Stimulated activated CD8-positive, alpha-beta memory T cell treated with anti-CD3 and anti-CD28 coated beads, Interleukin-7, amount 100 ng/mL, for 24 hours (primary cell): ENCODE data around the gene LSM4.

Source experiments
- DNase-seq: peaks from one replicate; pipeline ENCODE4 v3.0.0-alpha.2; 2020; ENCODE audit warnings: low read depth

The LSM4 gene

GRCh38 chr19:18292462-18292809, 30.4 kb downstream of the LSM4 start:
- DNase-seq, result no peak

- DNase-seq, result peak; percentile 74
Measured at GRCh38 chr19:18291590-18292461, 31.1 kb downstream of the LSM4 start.

GRCh38 chr19:18291019-18291524, 31.8 kb downstream of the LSM4 start:
- DNase-seq, result no peak

- DNase-seq, result peak; percentile 81
Measured at GRCh38 chr19:18290302-18291018, 32.4 kb downstream of the LSM4 start.

GRCh38 chr19:18289471-18290301, 33.2 kb downstream of the LSM4 start:
- no peak for DNase-seq

- no peak for DNase-seq
Measured at GRCh38 chr19:18287836-18288772, 34.8 kb downstream of the LSM4 start.

GRCh38 chr19:18286973-18287635, 35.8 kb downstream of the LSM4 start:
- DNase-seq, result no peak

GRCh38 chr19:18284712-18285360, 38.0 kb downstream of the LSM4 start:
- DNase-seq, result no peak

GRCh38 chr19:18283338-18283737, 39.5 kb downstream of the LSM4 start:
- no peak for DNase-seq

GRCh38 chr19:18282788-18283141, 40.1 kb downstream of the LSM4 start:
- DNase-seq, result no peak

- DNase-seq, result no peak
Measured at GRCh38 chr19:18282021-18282787, 40.7 kb downstream of the LSM4 start.

- DNase-seq, result peak; percentile 83
Measured at GRCh38 chr19:18281082-18282020, 41.5 kb downstream of the LSM4 start, which contains the start of gene JUND. Gene JUND, minus strand, starts transcription at chr19:18281622. Its CDS starts 138 bp downstream, at chr19:18281484.

GRCh38 chr19:18280247-18281081, 42.4 kb downstream of the LSM4 start:
- peak; percentile 38 for DNase-seq

- peak; percentile 82 for DNase-seq
Measured at GRCh38 chr19:18279516-18280246, 43.2 kb downstream of the LSM4 start.

- no peak for DNase-seq
Measured at GRCh38 chr19:18279266-18279515, 43.7 kb downstream of the LSM4 start.

GRCh38 chr19:18278521-18279265, 44.2 kb downstream of the LSM4 start:
- no peak for DNase-seq
